Osteoblast (primary cell): ENCODE results near the gene DENND4A. TPM values are rescaled to one million over a fixed set of nuclear protein-coding genes. Genes with fewer than 3 reads are reported as not detected.
"Not testable (repeated sequence)": the region's sequence is repeated elsewhere in the genome, so short reads cannot be mapped to it uniquely, and the experiment has no call there.

ENCODE experiments used
- DNase-seq: peaks from one replicate; pipeline ENCODE4 v3.0.0; 2011; ENCODE audit warnings: low spot score, mixed read lengths; ENCODE audit not compliant: insufficient read length; ENCODE audit errors: missing footprints
- H2AFZ ChIP-seq: 2 replicates; pipeline ENCODE4 v1.6.0; 2011; ENCODE audit warnings: mild to moderate bottlenecking, low read length
- H3K27ac ChIP-seq: 2 replicates; pipeline ENCODE4 v1.5.1; 2011; ENCODE audit warnings: mild to moderate bottlenecking, low read depth, low read length, moderate library complexity
- H3K27me3 ChIP-seq: 2 replicates; pipeline ENCODE4 v1.6.0; 2012; ENCODE audit warnings: mild to moderate bottlenecking, control low read depth, inconsistent platforms, low read length, moderate library complexity; ENCODE audit not compliant: insufficient read depth
- H3K36me3 ChIP-seq: 2 replicates; pipeline ENCODE4 v1.5.1; 2011; ENCODE audit warnings: mild to moderate bottlenecking, low read length, control low read depth, moderate library complexity; ENCODE audit not compliant: insufficient read depth
- H3K4me1 ChIP-seq: 2 replicates; pipeline ENCODE4 v1.5.1; 2011; ENCODE audit warnings: mild to moderate bottlenecking, low read length, control low read depth, moderate library complexity; ENCODE audit not compliant: insufficient read depth
- H3K4me2 ChIP-seq: 2 replicates; pipeline ENCODE4 v1.6.0; 2011; ENCODE audit warnings: mild to moderate bottlenecking, low read length; ENCODE audit not compliant: insufficient read depth
- H3K4me3 ChIP-seq: fragments of 200-600 bp; sonication (generic); 3 replicates; pipeline ENCODE4 v1.5.1; 2012; ENCODE audit warnings: mild to moderate bottlenecking, low read length, inconsistent platforms; ENCODE audit not compliant: insufficient read depth
- H3K79me2 ChIP-seq: 2 replicates; pipeline ENCODE4 v1.6.0; 2012; ENCODE audit warnings: mild to moderate bottlenecking, low read length, control low read depth, inconsistent platforms; ENCODE audit not compliant: insufficient read depth
- H3K9me3 ChIP-seq: 2 replicates; pipeline ENCODE4 v1.5.1; 2011; ENCODE audit warnings: low read depth, low read length, control low read depth
- H4K20me1 ChIP-seq: 2 replicates; pipeline ENCODE4 v1.6.0; 2012; ENCODE audit warnings: mild to moderate bottlenecking, low read length, control low read depth; ENCODE audit not compliant: insufficient read depth
- CTCF ChIP-seq: IDR thresholded peaks from 2 replicates; pipeline ENCODE4 v1.5.1; 2011; ENCODE audit warnings: mild to moderate bottlenecking, low read depth, low read length, moderate library complexity; ENCODE audit errors: extremely low read depth
- total RNA-seq: library from RNA; depleted of rRNA; stranded (reverse); fragments of >200 nt; gene quantifications from 2 replicates; pipeline ENCODE4 v1.2.3, GENCODE V29; 2012

Gene DENND4A
- total RNA-seq, 1 donor: 30.4 TPM

- Histone ChIP-seq H3K9me3 (no peaks in the 10 kb centered on the region), H2AFZ (no peak overlapping the region)
- TF ChIP-seq CTCF: no peak
Measured at GRCh38 chr15:65812467-65812866, 20.4 kb upstream of the DENND4A start.

GRCh38 chr15:65811835-65812234 is 19.7 kb upstream of the DENND4A start:
- TF ChIP-seq CTCF: no peak
- peaks cover 2% of the 10 kb centered on the region for H3K4me1 ChIP-seq
- H3K27ac ChIP-seq: no peak overlapping the region
- H3K9me3 ChIP-seq: no peaks in the 10 kb centered on the region
- H3K4me2 ChIP-seq: no peak overlapping the region
- H3K36me3 ChIP-seq: no peaks in the 10 kb centered on the region
- no peaks in the 10 kb centered on the region for H3K79me2 ChIP-seq
- no peak overlapping the region for H2AFZ ChIP-seq
- H3K4me3 ChIP-seq: no peak overlapping the region
- no peaks in the 10 kb centered on the region for H3K27me3 ChIP-seq
- H4K20me1 ChIP-seq: no peaks in the 10 kb centered on the region
- DNase-seq: no peak

More at GRCh38 chr15:65812467-65812866, 20.4 kb upstream of the DENND4A start:
- Histone ChIP-seq H3K36me3 (no peaks in the 10 kb centered on the region), H3K79me2 (no peaks in the 10 kb centered on the region), H3K27ac (no peak overlapping the region), H3K4me3 (no peak overlapping the region), H3K4me1 (peaks cover 2% of the 10 kb centered on the region), H4K20me1 (no peaks in the 10 kb centered on the region), H3K4me2 (no peak overlapping the region), H3K27me3 (no peaks in the 10 kb centered on the region)
- no peak for DNase-seq

- H2AFZ ChIP-seq, DNase-seq, H4K20me1 ChIP-seq, H3K27ac ChIP-seq, H3K4me1 ChIP-seq, H3K9me3 ChIP-seq, H3K79me2 ChIP-seq, H3K4me3 ChIP-seq, H3K36me3 ChIP-seq, H3K27me3 ChIP-seq, H3K4me2 ChIP-seq: not testable (repeated sequence)
Measured at GRCh38 chr15:65811011-65811733, 19.1 kb upstream of the DENND4A start.

GRCh38 chr15:65806397-65806796 is 14.3 kb upstream of the DENND4A start:
- H3K4me2 ChIP-seq: peak overlapping the region; percentile 38
- no peaks in the 10 kb centered on the region for H3K79me2 ChIP-seq

More at GRCh38 chr15:65806397-65806796, 14.3 kb upstream of the DENND4A start:
- peak overlapping the region; percentile 57 for H2AFZ ChIP-seq
- H3K4me3 ChIP-seq: no peak overlapping the region
- H3K4me1 ChIP-seq: peaks cover 4% of the 10 kb centered on the region
- H4K20me1 ChIP-seq: no peaks in the 10 kb centered on the region
- TF ChIP-seq CTCF: no peak
- no peak overlapping the region for H3K27ac ChIP-seq
- no peaks in the 10 kb centered on the region for H3K9me3 ChIP-seq
- H3K36me3 ChIP-seq: no peaks in the 10 kb centered on the region
- no peak for DNase-seq
- no peaks in the 10 kb centered on the region for H3K27me3 ChIP-seq
